MCF 10A (cell line): ENCODE data around the gene NHERF2. TPM values are rescaled to one million over a fixed set of nuclear protein-coding genes. Genes with fewer than 3 reads are reported as not detected.

ENCODE experiments used
- BruUV-seq: library from RNA; stranded (reverse); fragments of 400-500 nt; replicated peaks from 2 replicates; lab custom pipeline; 2021; lab: Mats Ljungman, UMichigan
- CTCF ChIA-PET: fragments of 300-600 bp; sonication (Branson Sonifier 250); formaldehyde crosslinking; extraction: SDS; loops from one replicate; lab custom pipeline; 2021; ENCODE audit warnings: antibody characterized with exemption, inconsistent platforms; lab: Yijun Ruan, JAX
- POLR2A ChIA-PET: fragments of 300-600, 350-650 bp; sonication (Branson Sonifier 250); formaldehyde crosslinking; extraction: SDS; loops from one replicate; lab custom pipeline; 2020; ENCODE audit warnings: antibody characterized with exemption, inconsistent platforms; lab: Yijun Ruan, JAX
- DNase-seq: peaks from one replicate; pipeline ENCODE4 v3.0.0-alpha.2; 2018; ENCODE audit not compliant: unreplicated experiment
- H3K27ac Mint-ChIP-seq: one replicate; pipeline ENCODE4 v1.8.0; 2022; ENCODE audit warnings: mild to moderate bottlenecking, low read depth, mixed read lengths; ENCODE audit not compliant: unreplicated experiment
- H3K27me3 Mint-ChIP-seq: one replicate; pipeline ENCODE4 v1.8.0; 2022; ENCODE audit warnings: mixed read lengths; ENCODE audit not compliant: insufficient read depth, unreplicated experiment
- H3K36me3 Mint-ChIP-seq: one replicate; pipeline ENCODE4 v1.8.0; 2022; ENCODE audit warnings: mild to moderate bottlenecking, moderate library complexity, mixed read lengths; ENCODE audit not compliant: insufficient read depth, unreplicated experiment
- H3K4me1 Mint-ChIP-seq: one replicate; pipeline ENCODE4 v1.8.0; 2022; ENCODE audit warnings: mixed read lengths; ENCODE audit not compliant: insufficient read depth, unreplicated experiment
- H3K4me3 Mint-ChIP-seq: one replicate; pipeline ENCODE4 v1.8.0; 2022; ENCODE audit warnings: mild to moderate bottlenecking, moderate library complexity, mixed read lengths; ENCODE audit not compliant: unreplicated experiment
- H3K9me3 Mint-ChIP-seq: one replicate; pipeline ENCODE4 v1.8.0; 2022; ENCODE audit warnings: mixed read lengths; ENCODE audit not compliant: unreplicated experiment
- CTCF ChIP-seq: fragments of 200-600 bp; IDR thresholded peaks from one replicate; pipeline ENCODE4 v1.8.0; 2022; ENCODE audit warnings: antibody characterized with exemption, mild to moderate bottlenecking; ENCODE audit not compliant: unreplicated experiment
- intact Hi-C: fragments of 100-400 bp; cut with micrococcal nuclease; formaldehyde crosslinking; loops from 2 replicates; pipeline ENCODE4 v1.14.1; 2022
- total RNA-seq: library from RNA; stranded (reverse); gene quantifications from 2 replicates; pipeline ENCODE4 v1.2.3, GENCODE V29; 2022

Gene NHERF2
- total RNA-seq, 1 experiment from 2014 or later: 14.5 TPM

GRCh38 chr16:2058420-2058819 lies 31.7 kb downstream of the NHERF2 start:
- no peaks in the 10 kb centered on the region for H3K27me3 Mint-ChIP-seq
- ChIA-PET POLR2A (no interaction called here), CTCF (no interaction called here)
- H3K9me3 Mint-ChIP-seq: no peaks in the 10 kb centered on the region
- no peaks in the 10 kb centered on the region for H3K4me1 Mint-ChIP-seq
- intact Hi-C loops: no loop called here
- BruUV-seq: no TSS peak
- no peak overlapping the region for H3K27ac Mint-ChIP-seq
- H3K4me3 Mint-ChIP-seq: no peak overlapping the region
- TF ChIP-seq CTCF: no peak
- H3K36me3 Mint-ChIP-seq: peaks cover 28% of the 10 kb centered on the region
- no peak for DNase-seq

GRCh38 chr16:2058872-2059271 lies 32.2 kb downstream of the NHERF2 start:
- no peaks in the 10 kb centered on the region for H3K27me3 Mint-ChIP-seq
- intact Hi-C loops: no loop called here
- no peaks in the 10 kb centered on the region for H3K9me3 Mint-ChIP-seq
- ChIA-PET CTCF (interaction anchor here (0.6 kb wide), 1 partner anchor 1273 kb away, joined by 3 read pairs; no protein-coding TSS in a partner anchor), POLR2A (no interaction called here)
- TF ChIP-seq CTCF: no peak
- H3K27ac Mint-ChIP-seq: no peak overlapping the region
- peaks cover 28% of the 10 kb centered on the region for H3K36me3 Mint-ChIP-seq
- no TSS peak for BruUV-seq
- no peak for DNase-seq
- H3K4me3 Mint-ChIP-seq: no peak overlapping the region
- H3K4me1 Mint-ChIP-seq: no peaks in the 10 kb centered on the region

- POLR2A ChIA-PET: interaction anchor here (0.7 to 2.1 kb wide), 3 partner anchors 13 to 64 kb away, joined by 3 to 6 read pairs (median 5); partner anchors contain the start of genes NTHL1 and TSC2
- Mint-ChIP-seq H3K4me1 (no peaks in the 10 kb centered on the region), H3K27me3 (no peaks in the 10 kb centered on the region), H3K9me3 (no peaks in the 10 kb centered on the region), H3K36me3 (peaks cover 28% of the 10 kb centered on the region), H3K27ac (no peak overlapping the region), H3K4me3 (no peak overlapping the region)
- CTCF ChIA-PET: no interaction called here
- intact Hi-C loops: no loop called here
- no peak for TF ChIP-seq CTCF
- DNase-seq: no peak
- no TSS peak for BruUV-seq
Observed at GRCh38 chr16:2060346-2060745, 33.6 kb downstream of the NHERF2 start.

- ChIA-PET POLR2A (interaction anchor here (1.0 to 2.1 kb wide), 2 partner anchors 13 to 17 kb away, joined by 3 to 6 read pairs; partner anchors contain the start of genes NTHL1 and TSC2), CTCF (no interaction called here)
- BruUV-seq: no TSS peak
- intact Hi-C loops: no loop called here
- H3K27me3 Mint-ChIP-seq: no peaks in the 10 kb centered on the region
- H3K9me3 Mint-ChIP-seq: no peaks in the 10 kb centered on the region
- no peaks in the 10 kb centered on the region for H3K4me1 Mint-ChIP-seq
- H3K4me3 Mint-ChIP-seq: no peak overlapping the region
- H3K36me3 Mint-ChIP-seq: peaks cover 25% of the 10 kb centered on the region
- TF ChIP-seq CTCF: no peak
- no peak overlapping the region for H3K27ac Mint-ChIP-seq
- no peak for DNase-seq
Observed at GRCh38 chr16:2061023-2061422, 34.3 kb downstream of the NHERF2 start.
